ENCODE measurements around the gene PRR7.

Gene PRR7

GRCh38 chr5:177504086-177505056, 57.8 kb downstream of the PRR7 start:
- TF ChIP-seq, protein P1, sequence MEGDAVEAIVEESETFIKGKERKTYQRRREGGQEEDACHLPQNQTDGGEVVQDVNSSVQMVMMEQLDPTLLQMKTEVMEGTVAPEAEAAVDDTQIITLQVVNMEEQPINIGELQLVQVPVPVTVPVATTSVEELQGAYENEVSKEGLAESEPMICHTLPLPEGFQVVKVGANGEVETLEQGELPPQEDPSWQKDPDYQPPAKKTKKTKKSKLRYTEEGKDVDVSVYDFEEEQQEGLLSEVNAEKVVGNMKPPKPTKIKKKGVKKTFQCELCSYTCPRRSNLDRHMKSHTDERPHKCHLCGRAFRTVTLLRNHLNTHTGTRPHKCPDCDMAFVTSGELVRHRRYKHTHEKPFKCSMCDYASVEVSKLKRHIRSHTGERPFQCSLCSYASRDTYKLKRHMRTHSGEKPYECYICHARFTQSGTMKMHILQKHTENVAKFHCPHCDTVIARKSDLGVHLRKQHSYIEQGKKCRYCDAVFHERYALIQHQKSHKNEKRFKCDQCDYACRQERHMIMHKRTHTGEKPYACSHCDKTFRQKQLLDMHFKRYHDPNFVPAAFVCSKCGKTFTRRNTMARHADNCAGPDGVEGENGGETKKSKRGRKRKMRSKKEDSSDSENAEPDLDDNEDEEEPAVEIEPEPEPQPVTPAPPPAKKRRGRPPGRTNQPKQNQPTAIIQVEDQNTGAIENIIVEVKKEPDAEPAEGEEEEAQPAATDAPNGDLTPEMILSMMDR (IDR thresholded peaks at IDR 0.05; ENCODE audit: extremely low read depth, insufficient read depth, missing control alignments) = no peak
- in situ Hi-C loops (cut with MboI; ENCODE audit: low pct_unique_long_range_greater_than_20kb, low sequenced_read_pairs, unreplicated experiment) = no loop called here
- DNase-seq (ENCODE audit: low spot score) = no peak

DNA sequence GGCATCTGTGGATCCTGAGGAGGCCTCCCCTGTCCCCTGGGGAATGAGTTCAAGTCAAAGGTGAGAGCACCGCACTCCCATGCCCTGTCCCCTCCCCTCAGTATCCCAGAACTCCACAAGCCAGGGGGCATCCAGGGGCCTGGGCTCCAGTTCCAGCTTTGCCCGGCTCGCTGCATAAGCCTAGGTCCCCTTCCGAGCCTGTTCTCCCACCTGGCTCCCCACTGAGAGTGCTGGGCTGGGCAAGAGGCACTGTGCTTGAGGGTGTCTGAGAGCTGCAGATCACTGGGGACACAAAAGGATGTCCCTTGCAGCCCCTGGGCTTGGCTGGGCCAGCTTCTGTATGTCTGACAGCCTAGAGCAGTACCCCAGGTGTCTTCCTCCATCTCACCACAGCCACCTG, 58.5 kb downstream of the PRR7 start:
- in situ Hi-C loops (cut with MboI; ENCODE audit: low pct_unique_long_range_greater_than_20kb, low sequenced_read_pairs, unreplicated experiment) = no loop called here
- no peak for DNase-seq (ENCODE audit: low spot score)

More for the DNA sequence above, 58.5 kb downstream of the PRR7 start:
- TF ChIP-seq, protein P1 (IDR thresholded peaks at IDR 0.05; ENCODE audit: extremely low read depth, insufficient read depth, missing control alignments) = no peak

Measured in GM13977 (cell line).